CD1c-positive myeloid dendritic cell (primary cell): ENCODE data around the gene SYNPO.

ENCODE experiments used
- DNase-seq: peaks from one replicate; pipeline ENCODE4 v3.0.0-alpha.2; 2016; ENCODE audit errors: extremely low spot score

Gene SYNPO

DNA sequence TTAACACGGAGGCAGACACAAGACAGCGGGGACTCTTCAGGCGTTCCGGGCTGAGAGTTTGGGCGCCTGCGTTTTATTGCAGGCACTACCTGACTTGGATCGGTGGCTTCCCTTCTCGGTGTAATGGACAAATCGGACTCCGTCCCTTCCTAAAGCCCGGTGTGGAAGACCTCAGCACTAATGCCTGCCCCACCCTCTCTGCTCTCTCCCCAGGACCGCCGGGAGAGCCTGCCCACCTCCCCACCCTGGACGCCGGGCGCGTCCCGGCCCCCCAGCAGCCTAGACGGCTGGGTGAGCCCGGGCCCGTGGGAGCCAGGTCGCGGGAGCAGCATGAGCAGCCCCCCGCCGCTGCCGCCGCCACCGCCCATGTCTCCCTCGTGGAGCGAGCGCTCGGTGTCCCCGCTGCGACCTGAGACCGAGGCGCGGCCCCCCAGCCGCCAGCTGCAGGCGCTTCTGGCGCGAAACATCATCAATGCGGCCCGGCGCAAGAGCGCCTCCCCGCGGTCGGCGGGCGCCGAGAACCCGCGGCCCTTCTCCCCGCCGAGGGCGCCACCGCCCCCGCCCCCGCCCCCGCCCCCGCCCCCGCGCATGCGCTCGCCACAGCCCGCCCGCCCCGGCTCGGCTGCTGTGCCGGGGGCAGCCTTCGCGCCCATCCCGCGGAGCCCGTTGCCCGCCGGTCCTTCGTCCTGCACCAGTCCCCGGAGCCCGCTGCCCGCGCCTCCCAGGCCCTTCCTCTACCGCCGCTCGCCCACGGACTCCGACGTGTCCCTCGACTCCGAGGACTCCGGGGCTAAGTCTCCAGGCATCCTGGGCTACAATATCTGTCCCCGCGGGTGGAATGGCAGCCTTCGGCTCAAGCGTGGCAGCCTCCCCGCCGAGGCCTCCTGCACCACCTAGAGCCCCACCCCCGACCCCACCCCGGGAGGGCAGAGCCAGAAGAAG is 16.0 kb downstream of the SYNPO start:
- DNase-seq = peak; percentile 71

DNA sequence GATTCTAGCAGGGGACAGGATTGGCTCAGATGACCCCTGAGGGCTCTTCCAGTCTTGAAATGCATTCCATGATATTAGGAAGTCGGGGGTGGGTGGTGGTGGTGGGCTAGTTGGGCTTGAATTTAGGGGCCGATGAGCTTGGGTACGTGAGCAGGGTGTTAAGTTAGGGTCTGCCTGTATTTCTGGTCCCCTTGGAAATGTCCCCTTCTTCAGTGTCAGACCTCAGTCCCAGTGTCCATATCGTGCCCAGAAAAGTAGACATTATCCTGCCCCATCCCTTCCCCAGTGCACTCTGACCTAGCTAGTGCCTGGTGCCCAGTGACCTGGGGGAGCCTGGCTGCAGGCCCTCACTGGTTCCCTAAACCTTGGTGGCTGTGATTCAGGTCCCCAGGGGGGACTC is 17.7 kb downstream of the SYNPO start:
- no peak for DNase-seq

DNA sequence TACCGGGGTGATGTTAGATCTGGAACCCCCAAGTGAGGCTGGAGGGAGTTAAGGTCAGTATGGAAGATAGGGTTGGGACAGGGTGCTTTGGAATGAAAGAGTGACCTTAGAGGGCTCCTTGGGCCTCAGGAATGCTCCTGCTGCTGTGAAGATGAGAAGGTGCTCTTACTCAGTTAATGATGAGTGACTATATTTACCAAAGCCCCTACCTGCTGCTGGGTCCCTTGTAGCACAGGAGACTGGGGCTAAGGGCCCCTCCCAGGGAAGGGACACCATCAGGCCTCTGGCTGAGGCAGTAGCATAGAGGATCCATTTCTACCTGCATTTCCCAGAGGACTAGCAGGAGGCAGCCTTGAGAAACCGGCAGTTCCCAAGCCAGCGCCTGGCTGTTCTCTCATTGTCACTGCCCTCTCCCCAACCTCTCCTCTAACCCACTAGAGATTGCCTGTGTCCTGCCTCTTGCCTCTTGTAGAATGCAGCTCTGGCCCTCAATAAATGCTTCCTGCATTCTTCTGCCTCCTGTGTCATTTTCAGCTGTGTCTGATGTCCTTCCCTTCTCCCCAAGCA is 18.3 kb downstream of the SYNPO start:
- DNase-seq = no peak

DNA sequence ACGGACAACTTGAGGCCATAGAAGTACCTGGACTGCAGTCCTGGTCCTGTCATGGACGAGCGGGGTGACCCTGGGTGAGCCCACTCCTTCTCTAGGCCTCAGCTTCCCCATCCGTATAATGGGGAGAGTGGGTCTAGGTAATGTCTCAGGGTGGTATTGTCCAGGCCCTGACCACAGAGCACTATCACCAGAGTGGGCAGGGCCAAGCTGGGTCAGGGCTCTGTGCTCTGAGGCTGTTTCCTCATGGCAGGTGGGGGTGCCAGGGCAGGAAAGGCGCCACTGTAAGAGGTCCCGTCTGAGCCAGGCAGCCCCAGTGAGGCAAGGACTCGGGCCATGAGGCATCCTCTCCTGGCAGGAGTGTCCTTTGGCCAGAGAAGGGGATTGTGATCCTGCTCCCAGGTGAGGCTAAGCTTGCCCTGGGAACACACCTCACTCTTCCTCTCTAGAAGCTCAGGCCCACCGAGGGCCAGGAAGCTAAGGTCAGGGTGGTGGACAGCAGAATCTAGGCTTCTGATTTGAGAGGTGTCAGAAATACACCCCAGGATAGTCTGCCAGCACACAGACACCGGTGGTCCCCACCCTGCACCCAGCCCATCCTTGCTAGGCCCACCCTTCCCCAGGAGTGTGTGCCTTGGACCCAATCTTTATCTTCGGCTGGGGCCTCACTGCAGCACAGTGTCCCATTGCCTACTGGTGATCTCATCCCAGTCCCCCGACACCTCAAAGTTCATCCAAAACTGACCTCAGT is 19.1 kb downstream of the SYNPO start:
- DNase-seq = no peak

DNA sequence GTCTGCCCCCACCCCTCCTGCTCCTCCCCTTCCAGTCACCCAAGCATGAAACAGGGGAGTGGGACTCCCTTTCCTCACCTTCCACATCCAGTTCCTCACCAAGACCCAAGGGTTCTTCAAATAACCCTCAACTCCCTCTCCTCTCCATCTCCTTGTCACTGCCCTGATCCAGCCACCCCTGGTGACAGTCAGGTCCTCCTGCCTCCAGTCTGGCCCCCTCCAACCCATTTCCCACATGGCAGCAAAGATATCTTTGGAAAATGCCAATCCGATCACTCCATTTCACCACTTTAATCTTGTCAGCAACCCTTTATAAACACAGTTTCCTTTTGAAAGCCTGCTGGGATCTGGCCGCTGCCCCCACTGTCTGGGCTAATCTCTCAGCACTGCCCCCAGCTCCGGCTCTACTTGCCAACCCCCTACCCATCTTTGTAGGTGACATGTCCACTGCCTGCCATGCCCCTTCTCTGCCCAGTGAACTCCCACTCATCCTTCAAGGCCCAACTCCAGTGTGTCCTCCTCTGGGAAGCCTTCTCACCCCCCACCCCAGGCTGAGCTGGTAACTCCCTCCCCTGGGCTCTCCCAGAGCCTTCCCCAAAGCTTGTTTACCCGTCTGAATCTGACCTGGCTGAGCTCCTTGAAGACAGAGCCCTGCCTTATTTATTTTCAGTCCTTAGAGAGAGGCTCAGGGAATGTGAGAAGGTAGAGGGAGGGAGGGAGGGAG is 19.8 kb downstream of the SYNPO start:
- DNase-seq = no peak

DNA sequence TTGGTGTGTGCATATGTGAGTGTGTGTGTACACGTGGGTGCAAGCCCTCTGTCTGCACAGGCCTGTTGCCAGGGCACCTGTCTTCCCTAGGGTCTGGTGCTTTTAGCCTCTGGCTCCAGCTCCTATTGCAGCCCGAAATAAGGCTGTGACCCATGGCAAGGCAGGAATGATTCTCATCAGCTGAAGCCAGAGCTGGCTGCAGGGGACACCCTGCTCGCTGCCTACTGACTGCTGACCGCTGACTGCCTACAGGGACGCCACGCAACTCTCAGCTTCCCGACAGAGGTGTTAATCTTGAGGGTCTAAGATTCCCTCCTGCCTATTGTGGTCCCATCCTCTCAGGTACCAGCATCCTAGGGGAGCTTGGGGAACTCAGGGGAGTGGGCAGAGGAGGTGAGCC is 20.6 kb downstream of the SYNPO start, which contains the start of gene MYOZ3:
Gene MYOZ3, plus strand, starts transcription at position 166 of the 400 bp plus-strand sequence. CDS start 1,691 bp downstream, outside the sequence.
- DNase-seq = no peak

DNA sequence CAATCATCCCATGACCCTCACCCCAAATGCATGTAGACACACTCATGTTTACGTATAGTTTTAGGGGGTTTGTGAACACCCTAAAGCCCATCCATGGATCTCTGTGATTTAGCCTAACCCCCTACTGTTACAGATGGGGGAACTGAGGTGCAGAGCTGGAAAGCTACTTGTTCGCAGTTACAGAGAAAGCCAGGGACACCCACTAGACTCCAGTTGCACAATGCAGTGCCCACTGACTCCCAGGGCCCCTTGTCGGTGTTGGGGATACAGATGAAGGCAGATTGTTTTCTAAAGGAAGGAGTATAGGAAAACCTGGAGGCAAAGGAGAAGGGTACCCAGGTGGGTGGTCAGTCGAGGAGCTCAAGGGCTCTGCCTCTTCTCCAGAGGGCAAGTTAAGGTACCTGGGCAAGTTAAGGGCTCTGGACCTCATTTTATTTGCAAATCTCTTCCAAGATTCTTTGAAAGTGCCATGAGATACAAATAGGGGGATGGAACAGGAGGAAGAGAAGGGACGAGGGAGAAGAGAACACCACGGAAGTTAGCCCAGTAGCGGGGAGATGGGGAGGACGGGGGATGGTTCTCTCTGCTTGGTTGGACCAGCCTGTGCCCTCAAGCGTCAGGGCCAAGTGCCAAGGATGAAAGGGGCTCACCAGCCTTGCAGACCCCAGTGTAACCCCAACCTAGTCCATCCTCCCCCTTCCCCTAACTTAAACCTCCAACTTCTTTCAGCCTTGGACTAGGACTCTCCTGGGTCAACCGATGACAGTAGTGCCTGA is 21.5 kb downstream of the SYNPO start:
- no peak for DNase-seq

DNA sequence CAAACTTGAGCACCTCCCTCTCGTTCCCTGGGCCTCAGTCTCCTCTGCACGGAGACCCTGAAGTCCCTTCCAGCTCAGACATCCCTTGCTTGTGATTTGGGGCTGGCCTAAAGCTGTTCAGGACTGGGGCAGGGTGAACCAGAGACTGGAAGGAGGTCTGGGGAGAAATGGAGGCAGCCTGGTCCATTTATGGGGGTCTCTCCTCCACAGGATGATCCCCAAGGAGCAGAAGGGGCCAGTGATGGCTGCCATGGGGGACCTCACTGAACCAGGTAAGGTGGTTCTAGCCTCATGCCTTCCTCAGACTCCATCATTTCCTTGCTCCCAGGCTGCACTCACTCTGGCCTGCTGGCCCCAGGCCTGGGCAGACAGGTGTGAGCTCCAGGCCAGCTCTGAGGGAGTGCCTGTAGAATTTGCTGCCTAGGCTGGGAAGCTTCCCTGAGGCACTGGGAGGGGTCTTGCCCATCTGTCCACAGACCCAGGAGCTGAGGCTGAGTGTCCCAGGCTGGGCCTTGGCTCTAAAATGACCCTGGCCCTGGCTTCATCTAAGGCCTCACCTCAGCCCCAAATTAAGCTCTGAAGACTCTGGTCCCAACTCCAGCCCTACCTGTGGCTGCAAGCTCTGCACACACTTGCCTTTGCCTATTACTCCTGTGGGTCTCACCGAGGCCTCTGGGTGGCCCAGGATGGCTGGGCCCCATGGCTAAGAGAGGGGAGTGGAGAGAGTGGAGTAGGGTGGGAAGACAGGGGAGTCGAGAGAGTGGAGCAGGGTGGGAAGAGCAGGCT is 22.5 kb downstream of the SYNPO start:
- DNase-seq = no peak

DNA sequence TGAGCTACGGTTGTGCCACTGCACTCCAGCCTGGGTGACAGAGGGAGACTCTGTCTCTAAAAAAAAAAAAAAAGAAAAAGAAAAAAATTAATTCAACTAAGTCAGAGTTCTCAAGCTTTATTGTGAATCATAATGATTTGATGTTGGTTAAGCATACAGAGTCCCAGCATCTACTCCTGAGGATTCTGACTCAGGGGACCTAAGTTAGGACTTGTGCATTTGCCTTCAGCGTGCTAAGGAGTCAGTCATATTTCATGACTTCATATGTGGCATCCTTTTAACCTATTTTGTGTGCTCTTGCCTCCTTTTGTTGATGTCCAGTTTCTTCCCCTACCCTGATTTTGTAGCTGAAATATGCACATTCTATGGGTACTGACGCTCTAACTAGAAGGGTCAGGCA is 23.5 kb downstream of the SYNPO start:
- no peak for DNase-seq

DNA sequence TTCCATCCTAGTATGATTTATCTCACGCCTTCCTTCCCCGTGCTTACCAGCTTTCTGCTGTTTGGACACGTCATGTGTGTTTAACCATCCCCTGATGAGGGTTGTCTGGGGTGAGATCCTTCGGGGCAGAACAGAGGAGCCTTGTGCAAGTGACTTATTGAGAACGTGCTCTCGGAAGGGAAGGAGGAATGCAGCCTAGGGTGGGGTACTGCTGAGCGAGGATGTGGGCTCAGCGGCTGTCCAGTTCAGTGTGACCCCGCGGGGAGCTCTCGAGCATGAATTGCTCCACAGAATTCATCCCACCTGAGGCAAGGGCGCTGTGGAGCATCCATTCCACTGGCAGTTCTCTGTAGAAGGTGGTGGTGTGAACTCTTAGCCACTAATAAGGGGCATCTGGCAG is 24.6 kb downstream of the SYNPO start:
- DNase-seq = no peak

DNA sequence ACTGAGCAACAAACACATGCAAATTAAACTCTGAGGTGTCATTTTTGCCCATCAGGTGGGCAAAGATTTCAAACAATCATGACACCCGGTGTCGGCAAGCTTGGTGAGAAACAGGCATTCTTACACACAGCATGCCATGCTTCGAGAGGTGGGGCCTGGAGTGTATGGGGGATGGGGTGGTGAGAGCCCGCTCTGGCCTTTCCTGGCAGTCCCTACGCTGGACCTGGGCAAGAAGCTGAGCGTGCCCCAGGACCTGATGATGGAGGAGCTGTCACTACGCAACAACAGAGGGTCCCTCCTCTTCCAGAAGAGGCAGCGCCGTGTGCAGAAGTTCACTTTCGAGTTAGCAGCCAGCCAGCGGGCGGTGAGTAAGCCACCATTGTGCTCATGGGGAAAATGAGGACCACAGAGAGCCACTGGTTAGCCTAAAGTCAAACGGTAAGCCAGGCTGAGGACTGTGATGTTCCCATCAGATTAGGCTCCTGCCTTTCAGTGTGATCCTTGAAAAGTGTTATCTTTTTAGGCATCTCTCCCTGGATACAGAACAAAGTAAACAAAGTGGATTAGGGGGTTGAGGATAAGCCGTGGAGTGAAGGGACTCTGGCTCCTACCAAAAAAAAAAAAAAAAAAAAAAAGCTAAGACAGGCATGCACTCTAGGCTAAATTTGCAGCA is 30.0 kb downstream of the SYNPO start:
- DNase-seq = no peak

DNA sequence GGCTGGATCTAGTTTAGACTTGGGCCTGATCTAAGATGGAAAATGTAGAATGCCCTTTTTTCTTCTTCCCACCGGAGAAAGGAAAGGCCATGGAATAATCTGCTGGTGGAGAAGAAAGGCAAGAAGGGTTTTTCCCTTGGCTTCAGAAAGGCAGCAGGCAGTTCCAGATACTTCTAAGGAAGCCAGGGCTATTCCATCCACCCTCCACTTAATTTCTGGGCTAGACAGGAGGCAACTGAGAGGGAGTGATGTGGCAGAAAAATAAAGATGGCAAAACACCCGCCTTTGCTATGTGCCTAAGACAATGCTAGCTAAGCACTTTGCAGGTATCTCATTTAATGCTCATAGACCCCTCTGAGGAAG is 30.5 kb downstream of the SYNPO start:
- DNase-seq = no peak

DNA sequence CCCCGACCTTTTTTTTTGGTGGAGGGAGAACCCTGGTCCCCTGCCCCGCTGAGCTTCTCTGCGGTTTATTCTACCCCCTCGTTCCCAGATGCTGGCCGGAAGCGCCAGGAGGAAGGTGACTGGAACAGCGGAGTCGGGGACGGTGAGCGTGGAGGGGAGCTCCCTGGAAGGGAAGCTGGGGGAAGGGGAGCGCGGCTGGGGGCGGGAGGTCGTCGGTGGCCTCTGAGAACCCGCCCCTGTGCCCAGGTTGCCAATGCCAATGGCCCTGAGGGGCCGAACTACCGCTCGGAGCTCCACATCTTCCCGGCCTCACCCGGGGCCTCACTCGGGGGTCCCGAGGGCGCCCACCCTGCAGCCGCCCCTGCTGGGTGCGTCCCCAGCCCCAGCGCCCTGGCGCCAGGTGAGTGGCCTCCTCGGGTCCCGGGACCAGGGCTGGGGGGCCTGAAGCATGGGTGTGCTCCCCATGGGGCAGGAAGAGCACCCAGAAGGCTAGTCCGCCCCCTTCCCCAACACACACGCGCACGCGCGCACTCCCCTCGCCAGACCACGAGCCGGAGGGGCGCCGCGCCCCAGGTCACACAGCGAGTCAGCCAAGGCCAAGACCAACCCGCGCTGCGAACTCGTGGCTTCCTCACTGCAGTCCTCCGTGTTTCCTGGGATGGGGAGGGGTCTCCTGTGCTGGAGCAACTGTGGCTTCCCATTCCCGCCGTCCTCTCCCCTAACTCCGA is 31.2 kb downstream of the SYNPO start:
- DNase-seq = peak; percentile 18

DNA sequence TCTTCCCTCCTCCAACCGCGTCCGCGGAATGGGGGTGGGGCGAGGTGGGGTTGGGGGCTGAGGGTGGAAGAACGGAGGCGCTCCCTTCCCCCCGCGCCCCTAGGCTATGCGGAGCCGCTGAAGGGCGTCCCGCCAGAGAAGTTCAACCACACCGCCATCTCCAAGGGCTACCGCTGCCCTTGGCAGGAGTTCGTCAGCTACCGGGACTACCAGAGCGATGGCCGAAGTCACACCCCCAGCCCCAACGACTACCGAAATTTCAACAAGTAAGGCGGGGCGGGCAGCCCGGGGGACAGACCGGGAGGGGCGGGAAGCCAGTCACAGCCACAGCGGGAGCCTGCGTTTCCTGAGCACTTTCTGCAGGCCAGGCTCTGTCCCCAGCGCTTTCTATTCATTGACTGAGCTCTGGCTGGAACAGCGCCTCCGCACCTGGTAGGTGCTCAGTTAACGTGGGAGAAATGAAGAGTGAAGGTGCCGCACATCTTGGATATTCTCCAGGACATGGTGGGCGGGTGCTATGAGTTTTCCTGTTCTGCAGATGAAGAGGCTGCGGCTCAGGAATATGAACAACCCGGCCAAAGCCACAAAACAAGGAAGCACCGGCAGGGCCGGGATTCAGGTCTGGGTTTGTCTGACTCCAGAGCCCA is 31.9 kb downstream of the SYNPO start:
- DNase-seq = peak; percentile 23

DNA sequence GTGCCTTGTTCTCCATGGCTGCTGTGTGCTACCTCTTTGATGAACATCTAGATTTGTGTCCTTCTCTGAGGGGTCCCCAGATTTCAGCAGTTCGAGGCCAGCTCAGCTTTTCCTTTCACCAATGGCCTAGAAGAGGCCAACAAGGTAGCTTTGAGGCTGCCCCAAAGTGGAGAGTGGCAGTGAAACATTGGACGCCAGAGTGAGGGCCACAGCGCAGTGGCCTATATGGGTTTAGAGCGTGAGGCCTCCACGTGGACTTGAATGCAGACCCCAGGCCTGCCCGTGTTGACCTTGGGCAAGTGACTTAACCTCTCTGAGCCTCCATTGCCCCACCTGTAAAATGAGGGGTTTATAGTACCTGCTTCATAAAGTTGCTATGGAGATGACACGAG is 32.4 kb downstream of the SYNPO start:
- no peak for DNase-seq

DNA sequence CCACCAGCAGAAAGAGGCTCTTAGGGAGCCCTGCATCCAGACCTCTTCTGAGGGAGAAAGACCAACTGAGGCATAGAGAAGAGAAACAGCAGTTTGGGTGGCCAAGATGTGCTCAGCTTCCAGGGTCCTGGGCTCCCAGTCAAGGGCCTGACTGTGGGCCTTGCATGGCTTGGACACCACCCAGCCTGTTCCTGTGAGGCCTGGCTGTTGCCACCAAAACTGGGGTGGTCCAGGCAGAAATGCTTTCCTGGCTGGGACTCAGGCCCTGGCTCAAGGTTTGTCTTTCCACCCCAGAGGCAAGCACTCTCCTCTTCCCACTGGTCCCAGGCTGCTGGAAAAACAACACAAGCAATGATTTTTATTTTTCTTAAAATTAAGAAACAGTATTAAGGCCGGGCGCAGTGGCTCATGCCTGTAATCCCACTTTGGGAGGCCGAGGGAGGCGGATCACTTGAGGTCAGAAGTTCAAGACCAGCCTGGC is 33.9 kb downstream of the SYNPO start:
- no peak for DNase-seq

DNA sequence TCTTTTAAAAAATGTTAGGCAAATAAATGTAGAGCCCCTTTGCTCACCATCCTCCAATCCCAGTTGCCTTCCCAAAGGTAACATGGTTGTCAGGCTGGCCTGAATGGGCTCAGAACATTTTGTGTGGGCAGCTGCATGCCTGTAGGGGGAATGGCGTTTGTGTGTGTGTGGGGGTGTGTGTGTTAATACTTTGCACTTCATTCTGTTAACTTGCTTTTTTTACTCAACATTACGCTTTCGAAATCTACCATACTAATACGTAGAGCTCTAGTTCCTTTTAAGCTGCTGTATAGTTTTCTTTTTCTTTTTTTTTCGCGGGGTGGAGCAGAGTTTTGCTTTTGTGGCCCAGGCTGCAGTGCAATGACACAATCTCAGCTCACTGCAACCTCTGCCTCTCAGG is 34.6 kb downstream of the SYNPO start:
- peak; percentile 33 for DNase-seq

DNA sequence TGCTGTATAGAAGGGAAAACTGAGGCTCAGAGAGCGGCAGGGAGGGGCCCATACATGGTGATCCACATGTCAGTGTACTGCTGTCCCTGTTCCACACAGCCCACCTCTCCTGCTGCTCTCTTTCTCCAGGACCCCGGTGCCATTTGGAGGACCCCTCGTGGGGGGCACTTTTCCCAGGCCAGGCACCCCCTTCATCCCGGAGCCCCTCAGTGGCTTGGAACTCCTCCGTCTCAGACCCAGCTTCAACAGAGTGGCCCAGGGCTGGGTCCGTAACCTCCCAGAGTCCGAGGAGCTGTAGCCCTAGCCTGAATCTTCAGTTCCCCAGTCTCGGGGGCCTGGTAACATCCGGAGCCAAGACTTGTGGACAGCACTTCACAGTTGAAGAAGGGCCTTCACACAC is 36.1 kb downstream of the SYNPO start:
- DNase-seq = no peak
